Left lung (tissue), 14 donors: ENCODE data around the gene CCHCR1. TPM values are rescaled to one million over a fixed set of nuclear protein-coding genes. Genes with fewer than 3 reads are reported as not detected.

Experiments used
- ATAC-seq: fragments of 200-7000 bp; cut with Tn5 transposase; one replicate; pipeline ENCODE4 v1.9.1; 2020; ENCODE audit warnings: moderate library complexity
- DNase-seq, 4 donors: peaks; one replicate each; pipeline ENCODE4 v3.0.0-alpha.2; 2013 to 2020
- H3K27ac ChIP-seq, 2 donors: fragments of 200-600 bp; sonication (generic) in 1 of 2; one replicate each; pipeline versions ENCODE4 v1.5.0 to v1.8.0; 2020 to 2021
- H3K27me3 ChIP-seq, 2 donors: fragments of 200-600 bp; sonication (generic) in 1 of 2; one replicate each; pipeline versions ENCODE4 v1.5.0 to v1.8.0; 2020 to 2021
- H3K36me3 ChIP-seq, 2 donors: fragments of 200-600 bp; sonication (generic) in 1 of 2; one replicate each; pipeline versions ENCODE4 v1.5.0 to v1.8.0; 2020 to 2021
- H3K4me1 ChIP-seq, 2 donors: fragments of 200-600 bp; one replicate each; pipeline ENCODE4 v1.8.0; 2021
- H3K4me3 ChIP-seq, 2 donors: fragments of 200-600 bp; sonication (generic) in 1 of 2; one replicate each; pipeline versions ENCODE4 v1.5.0 to v1.8.0; 2020 to 2021; ENCODE audit warnings: mild to moderate bottlenecking in 1 of 2
- H3K9me3 ChIP-seq, 2 donors: fragments of 200-600 bp; sonication (generic) in 1 of 2; one replicate each; pipeline versions ENCODE4 v1.5.0 to v1.8.0; 2020 to 2021
- intact Hi-C, 2 donors: fragments of 100-400 bp; cut with DNase I; formaldehyde crosslinking; loops; one replicate each; pipeline versions ENCODE4 v1.11.2 to v1.14.2; 2022
- long read RNA-seq, 12 donors: library from polyadenylated mRNA in 2 of 12; unstranded in 2 of 12; transcript quantifications; one replicate each; pipeline ENCODE4 v2.0.0 and lab custom pipeline, GENCODE V29; 2019 to 2026
- polyA plus RNA-seq, 6 donors: library from polyadenylated mRNA; unstranded; fragments of 120-200 nt; gene quantifications; one replicate each; pipeline ENCODE4 v1.2.1, GENCODE V29; 2013; ENCODE audit not compliant: insufficient read length in 6 of 6
- total RNA-seq, 2 donors: library from RNA; stranded (reverse); fragmentation: NEBNext Ultra II Directional; extraction: Animal tissue kit (Norgen Biotek cat#: 25700); gene quantifications; one replicate each; pipeline ENCODE4 v1.2.1, GENCODE V29; 2021
- TF ChIP-seq, protein P1 (sequence below), 2 donors: fragments of 200-600 bp; sonication (generic) in 1 of 2; IDR thresholded peaks; one replicate each; pipeline versions ENCODE4 v1.5.0 to v1.8.0; 2021; ENCODE audit warnings: antibody characterized with exemption in 2 of 2
- donor health status: DM: no; HTN: yes; CAD: no.
- donor health status: DM: no; HTN: no; CAD: no.

The CCHCR1 gene, protein sequence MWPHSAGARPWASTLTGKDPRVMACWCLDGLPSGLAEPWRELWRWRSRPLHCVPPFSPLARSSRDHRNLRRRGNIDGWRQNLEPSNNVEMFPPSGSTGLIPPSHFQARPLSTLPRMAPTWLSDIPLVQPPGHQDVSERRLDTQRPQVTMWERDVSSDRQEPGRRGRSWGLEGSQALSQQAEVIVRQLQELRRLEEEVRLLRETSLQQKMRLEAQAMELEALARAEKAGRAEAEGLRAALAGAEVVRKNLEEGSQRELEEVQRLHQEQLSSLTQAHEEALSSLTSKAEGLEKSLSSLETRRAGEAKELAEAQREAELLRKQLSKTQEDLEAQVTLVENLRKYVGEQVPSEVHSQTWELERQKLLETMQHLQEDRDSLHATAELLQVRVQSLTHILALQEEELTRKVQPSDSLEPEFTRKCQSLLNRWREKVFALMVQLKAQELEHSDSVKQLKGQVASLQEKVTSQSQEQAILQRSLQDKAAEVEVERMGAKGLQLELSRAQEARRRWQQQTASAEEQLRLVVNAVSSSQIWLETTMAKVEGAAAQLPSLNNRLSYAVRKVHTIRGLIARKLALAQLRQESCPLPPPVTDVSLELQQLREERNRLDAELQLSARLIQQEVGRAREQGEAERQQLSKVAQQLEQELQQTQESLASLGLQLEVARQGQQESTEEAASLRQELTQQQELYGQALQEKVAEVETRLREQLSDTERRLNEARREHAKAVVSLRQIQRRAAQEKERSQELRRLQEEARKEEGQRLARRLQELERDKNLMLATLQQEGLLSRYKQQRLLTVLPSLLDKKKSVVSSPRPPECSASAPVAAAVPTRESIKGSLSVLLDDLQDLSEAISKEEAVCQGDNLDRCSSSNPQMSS
- total RNA-seq (10 to 100 TPM; 18.9 to 22.1 TPM), polyA plus RNA-seq (10 to 100 TPM; 33.6 to 38.8 (median 35.9) TPM)
- long read RNA-seq, donor 1, partial matches to known transcripts, result 0 of 1 reads
- long read RNA-seq, donor 1, other reads (novel, unspliced or antisense), result 0 of 1 reads
- long read RNA-seq, donor 2, partial matches to known transcripts, result 0 of 1 reads
- long read RNA-seq, donor 2, other reads (novel, unspliced or antisense), result 0 of 1 reads
- long read RNA-seq, donor 3, partial matches to known transcripts, result 14 of 14 reads
- long read RNA-seq, donor 3, other reads (novel, unspliced or antisense), result 0 of 14 reads
- long read RNA-seq, donor 4, partial matches to known transcripts, result 1 of 4 reads
- long read RNA-seq, donor 4, other reads (novel, unspliced or antisense), result 1 of 4 reads
- long read RNA-seq, donor 5, partial matches to known transcripts, result 0 of 10 reads
- long read RNA-seq, donor 5, other reads (novel, unspliced or antisense), result 10 of 10 reads
- long read RNA-seq, donor 6, result 0 reads
- long read RNA-seq, donor 7, result 0 reads
- long read RNA-seq, donor 8, partial matches to known transcripts, result 0 of 2 reads
- long read RNA-seq, donor 8, other reads (novel, unspliced or antisense), result 0 of 2 reads
- long read RNA-seq, donor 9, result 0 reads
- long read RNA-seq, donor 10, partial matches to known transcripts, result 3 of 7 reads
- long read RNA-seq, donor 10, other reads (novel, unspliced or antisense), result 1 of 7 reads
- long read RNA-seq, donor 11, partial matches to known transcripts, result 8 of 9 reads
- long read RNA-seq, donor 11, other reads (novel, unspliced or antisense), result 0 of 9 reads
- long read RNA-seq, donor 12, result 0 reads

DNA sequence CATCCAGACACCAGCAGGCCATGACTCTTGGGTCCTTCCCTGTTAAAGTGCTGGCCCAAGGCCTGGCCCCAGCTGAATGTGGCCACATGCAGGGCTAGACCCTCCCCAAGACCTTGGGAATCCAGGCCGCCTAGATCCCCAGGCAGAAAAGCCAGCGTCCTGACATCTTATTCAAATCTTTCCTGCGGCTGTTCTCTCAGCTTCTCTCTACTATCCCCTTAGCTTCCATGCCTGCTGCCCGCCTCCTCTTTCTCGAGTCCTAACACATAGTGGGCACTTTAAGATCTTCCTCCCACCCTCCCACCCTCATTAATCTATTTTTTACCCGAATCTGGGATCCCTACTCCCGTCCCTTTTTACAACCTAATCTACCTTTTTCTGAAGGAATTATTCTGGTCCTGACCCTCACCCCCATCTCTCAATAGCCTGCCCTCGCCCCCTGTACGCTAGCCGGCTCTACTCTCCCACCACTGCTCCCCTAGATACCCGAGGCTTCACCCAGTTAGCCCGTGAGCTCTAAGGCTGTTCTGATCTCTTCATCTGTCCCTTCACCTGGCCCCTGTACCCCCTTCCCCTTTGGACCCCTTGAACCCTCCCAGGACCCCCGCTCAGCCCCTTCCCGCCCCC, at the start of gene CCHCR1:
TSS of gene CCHCR1 (minus strand) at position 290 of the 627 bp plus-strand sequence. CDS start at position 88, 202 bp downstream.
- TF ChIP-seq, protein P1, sequence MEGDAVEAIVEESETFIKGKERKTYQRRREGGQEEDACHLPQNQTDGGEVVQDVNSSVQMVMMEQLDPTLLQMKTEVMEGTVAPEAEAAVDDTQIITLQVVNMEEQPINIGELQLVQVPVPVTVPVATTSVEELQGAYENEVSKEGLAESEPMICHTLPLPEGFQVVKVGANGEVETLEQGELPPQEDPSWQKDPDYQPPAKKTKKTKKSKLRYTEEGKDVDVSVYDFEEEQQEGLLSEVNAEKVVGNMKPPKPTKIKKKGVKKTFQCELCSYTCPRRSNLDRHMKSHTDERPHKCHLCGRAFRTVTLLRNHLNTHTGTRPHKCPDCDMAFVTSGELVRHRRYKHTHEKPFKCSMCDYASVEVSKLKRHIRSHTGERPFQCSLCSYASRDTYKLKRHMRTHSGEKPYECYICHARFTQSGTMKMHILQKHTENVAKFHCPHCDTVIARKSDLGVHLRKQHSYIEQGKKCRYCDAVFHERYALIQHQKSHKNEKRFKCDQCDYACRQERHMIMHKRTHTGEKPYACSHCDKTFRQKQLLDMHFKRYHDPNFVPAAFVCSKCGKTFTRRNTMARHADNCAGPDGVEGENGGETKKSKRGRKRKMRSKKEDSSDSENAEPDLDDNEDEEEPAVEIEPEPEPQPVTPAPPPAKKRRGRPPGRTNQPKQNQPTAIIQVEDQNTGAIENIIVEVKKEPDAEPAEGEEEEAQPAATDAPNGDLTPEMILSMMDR (IDR thresholded peaks at IDR 0.05), result no peak
- no peaks in the 10 kb centered on the region for H3K27me3 ChIP-seq
- no peak for DNase-seq
- H3K4me3 ChIP-seq, result peak within 1 kb of the TSS; percentile 57 to 83
- peaks cover 0 to 23% of the 10 kb centered on the region in 2 donors for H3K36me3 ChIP-seq
- no peak for ATAC-seq
- intact Hi-C loops, result no loop called here
- no peaks in the 10 kb centered on the region for H3K9me3 ChIP-seq
- H3K27ac ChIP-seq, result peak within 1 kb of the TSS; percentile 59 to 73
- peaks cover 7 to 24% of the 10 kb centered on the region in 2 donors for H3K4me1 ChIP-seq

DNA sequence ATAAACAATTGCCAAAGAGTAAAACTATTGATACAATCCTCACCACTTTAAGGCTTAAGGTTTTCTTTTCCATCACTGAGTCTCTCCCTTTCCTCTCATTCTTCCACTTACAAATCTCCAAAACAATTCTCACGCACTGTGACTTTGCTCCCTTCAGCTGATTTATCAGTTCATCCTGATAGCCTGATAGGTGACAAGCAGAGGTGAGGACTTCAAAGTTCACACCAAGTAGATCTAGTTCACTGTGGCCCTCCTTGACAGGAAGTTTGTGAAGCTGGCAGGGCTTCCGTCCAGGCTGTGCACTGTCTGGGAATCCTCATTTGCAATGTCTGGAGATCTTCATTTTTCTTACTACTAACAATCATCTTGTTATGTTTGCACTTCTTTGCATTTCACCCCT, 48.0 kb upstream of the CCHCR1 start:
- TF ChIP-seq, protein P1 (IDR thresholded peaks at IDR 0.05), result no peak
- peaks cover 3 to 70% of the 10 kb centered on the region in 2 donors for H3K4me1 ChIP-seq
- intact Hi-C loops, result no loop called here
- no peaks in the 10 kb centered on the region for H3K9me3 ChIP-seq
- peak overlapping the region in 1 of 2 donors; percentile 97 for H3K27ac ChIP-seq
- DNase-seq, result no peak
- no peaks in the 10 kb centered on the region for H3K27me3 ChIP-seq
- H3K36me3 ChIP-seq, result no peaks in the 10 kb centered on the region
- no peak overlapping the region for H3K4me3 ChIP-seq
- ATAC-seq, result no peak

DNA sequence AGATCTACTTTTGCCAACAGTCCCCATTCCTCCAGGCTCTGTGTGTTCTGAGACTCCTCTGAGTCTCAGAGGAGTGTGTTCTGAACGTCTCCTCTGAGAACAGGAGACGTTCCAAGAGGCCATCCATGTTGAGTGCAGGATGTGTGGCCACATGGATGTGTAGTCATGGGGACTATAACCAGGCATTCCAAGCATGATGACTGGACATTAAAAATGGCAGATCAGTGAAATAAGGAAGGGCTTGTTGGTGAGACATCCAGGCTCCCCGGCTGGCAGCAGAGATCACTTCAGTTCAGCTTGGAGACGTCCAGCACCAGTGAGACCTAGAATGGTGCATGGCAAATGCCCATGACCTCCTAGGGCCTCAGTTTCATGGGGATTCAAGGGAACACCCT, 47.1 kb upstream of the CCHCR1 start:
- peaks cover 3 to 72% of the 10 kb centered on the region in 2 donors for H3K4me1 ChIP-seq
- intact Hi-C loops, result no loop called here
- H3K36me3 ChIP-seq, result no peaks in the 10 kb centered on the region
- ATAC-seq (no peak), DNase-seq (no peak)
- no peaks in the 10 kb centered on the region for H3K27me3 ChIP-seq
- H3K9me3 ChIP-seq, result no peaks in the 10 kb centered on the region
- TF ChIP-seq, protein P1 (IDR thresholded peaks at IDR 0.05), result no peak
- peak overlapping the region in 1 of 2 donors; percentile 47 for H3K4me3 ChIP-seq
- H3K27ac ChIP-seq, result peak overlapping the region; percentile 82 to 97

DNA sequence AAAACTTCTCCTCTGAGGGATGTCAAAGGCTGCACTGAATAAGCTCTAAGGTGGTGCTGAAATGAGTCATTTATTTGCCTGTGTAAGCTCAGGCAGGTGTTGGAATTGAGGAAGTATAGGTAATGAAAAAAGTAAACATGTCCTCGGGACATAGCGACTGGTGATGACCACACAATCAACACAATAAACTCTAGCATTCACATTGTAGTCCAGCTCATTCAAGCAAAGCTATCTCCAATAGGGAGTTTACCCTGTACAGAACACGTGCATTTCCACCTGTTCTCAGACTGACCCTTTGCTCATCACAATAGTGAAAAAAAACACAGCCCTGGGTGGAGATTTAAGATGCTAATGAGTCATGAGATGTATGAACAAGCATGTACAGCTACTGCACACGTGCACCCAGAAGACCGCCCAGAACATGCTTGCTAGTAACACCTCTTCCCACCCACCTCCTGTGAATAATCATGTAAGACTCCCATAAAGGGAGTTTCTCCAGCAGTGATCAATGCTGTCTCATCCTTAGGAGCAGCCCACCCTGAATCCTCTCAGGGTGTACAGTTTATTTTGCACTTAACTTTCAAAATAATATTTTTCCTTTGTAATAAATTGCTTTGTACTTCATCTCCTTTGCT, 45.9 kb upstream of the CCHCR1 start:
- TF ChIP-seq, protein P1 (IDR thresholded peaks at IDR 0.05), result no peak
- Histone ChIP-seq H3K4me1 (peaks cover 3 to 74% of the 10 kb centered on the region in 2 donors), H3K27ac (peak overlapping the region; percentile 82 to 97), H3K36me3 (no peaks in the 10 kb centered on the region), H3K27me3 (no peaks in the 10 kb centered on the region), H3K9me3 (no peaks in the 10 kb centered on the region), H3K4me3 (peak overlapping the region; percentile 8 to 47)
- intact Hi-C loops, result no loop called here
- peak; percentile 81 for ATAC-seq
- DNase-seq, result no peak
